ENCODE data around the gene TEKT2.

GRCh38 chr1:36083219-36083618 is 675 bp upstream of the TEKT2 start:
- no peak for TF ChIP-seq CTCF (IDR thresholded peaks at IDR 0.05; ENCODE audit: low read depth, low read length, poor library complexity, severe bottlenecking)
- TF ChIP-seq EZH2phosphoT487 (IDR thresholded peaks at IDR 0.05; ENCODE audit: borderline replicate concordance, low read length) = no peak
